Right lobe of liver (tissue), 6 donors: ENCODE measurements around the gene CIZ1. TPM values are rescaled to one million over a fixed set of nuclear protein-coding genes. Genes with fewer than 3 reads are reported as not detected.

Source experiments
- ATAC-seq, 4 donors: fragments of 200-7000 bp; cut with Tn5 transposase; one replicate each; pipeline ENCODE4 v1.9.1; 2020; ENCODE audit warnings: mild to moderate bottlenecking in 4 of 4, moderate library complexity in 4 of 4
- DNase-seq, 3 donors: peaks; one replicate each; pipeline ENCODE4 v3.0.0-alpha.2; 2020
- H3K27ac ChIP-seq, 3 donors: fragments of 200-600 bp; one replicate each; pipeline ENCODE4 v1.8.0; 2022
- H3K27me3 ChIP-seq, 2 donors: fragments of 200-600 bp; one replicate each; pipeline ENCODE4 v1.8.0; 2022
- H3K36me3 ChIP-seq, 4 donors: fragments of 200-600 bp; sonication (generic) in 1 of 4; one replicate each; pipeline versions ENCODE4 v1.5.1 to v1.8.0; 2017 to 2022; ENCODE audit warnings: control low read depth in 1 of 4
- H3K4me1 ChIP-seq, 4 donors: fragments of 200-600 bp; sonication (generic) in 1 of 4; one replicate each; pipeline versions ENCODE4 v1.5.1 to v1.8.0; 2017 to 2022; ENCODE audit warnings: control low read depth in 1 of 4
- H3K4me3 ChIP-seq, 3 donors: fragments of 200-600 bp; one replicate each; pipeline ENCODE4 v1.8.0; 2022
- H3K9me3 ChIP-seq, 4 donors: fragments of 200-600 bp; sonication (generic) in 1 of 4; one replicate each; pipeline versions ENCODE4 v1.5.1 to v1.8.0; 2017 to 2022; ENCODE audit warnings: control low read depth in 1 of 4
- POLR2A ChIP-seq: fragments of 450-650 bp; IDR thresholded peaks from one replicate; pipeline ENCODE4 v1.6.1; 2017; ENCODE audit warnings: antibody characterized with exemption, mild to moderate bottlenecking
- WGBS: methylation state at CpG from one replicate; pipeline ENCODE4 v1.1.6; 2018; ENCODE audit warnings: low coverage, low lambda C conversion rate; ENCODE audit not compliant: insufficient coverage; ENCODE audit errors: missing lambda C conversion rate; 5-methylcytosine and 5-hydroxymethylcytosine counted together
- intact Hi-C, 2 donors: fragments of 100-400 bp; cut with DNase I; formaldehyde crosslinking; loops; one replicate each; pipeline versions ENCODE4 v1.11.2 to v1.14.1; 2022
- total RNA-seq, 6 experiments: library from RNA; depleted of rRNA in 2 of 6; stranded (reverse); fragments of >200 nt in 2 of 6; fragmentation: NEBNext Ultra II Directional in 3 of 6; extraction: Animal tissue kit (Norgen Biotek cat#: 25700) in 3 of 6; gene quantifications; one replicate each; pipeline versions ENCODE4 v1.1.0 to v1.2.4, GENCODE V29; 2016 to 2023
- TF ChIP-seq, protein P1 (sequence below), 4 donors: fragments of 200-600 bp in 3 of 4; fragments of 450-650 bp in 1 of 4; IDR thresholded peaks; one replicate each; pipeline versions ENCODE4 v1.5.1 to v1.8.0; 2016 to 2022; ENCODE audit warnings: antibody characterized with exemption in 4 of 4, mild to moderate bottlenecking in 2 of 4
- donor health status: DM: no; HTN: yes; CAD: no.
- donor health status: DM: no; HTN: no; CAD: no.
- donor health status: DM: no; HTN: no; CAD: no.
- donor health status: DM: no; HTN: yes; CAD: no.
- donor health status: DM: no; HTN: yes; CAD: no.

CIZ1 gene
- total RNA-seq, 6 experiments from 2014 or later = 15.9 to 33.5 (median 24.0) TPM

DNA sequence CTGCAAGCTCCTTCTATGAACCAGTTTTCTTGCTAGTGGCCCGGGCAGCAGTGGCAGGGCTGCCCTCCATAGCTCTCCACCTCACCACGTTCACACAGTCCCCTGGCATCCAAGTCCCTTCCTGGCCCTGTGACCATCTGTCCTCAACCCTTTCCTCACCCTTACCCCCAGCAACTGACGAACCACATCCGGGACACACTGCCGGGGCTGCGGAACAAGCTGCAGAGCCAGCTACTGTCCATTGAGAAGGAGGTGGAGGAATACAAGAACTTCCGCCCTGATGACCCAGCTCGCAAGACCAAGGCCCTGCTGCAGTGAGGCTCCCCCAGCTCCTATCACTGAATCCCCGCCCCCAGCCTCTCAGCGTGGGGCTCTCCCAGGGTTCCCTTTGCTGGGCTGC, 30.7 kb upstream of the CIZ1 start:
- DNase-seq = no peak
- Histone ChIP-seq H3K4me1 (peaks cover 0 to 11% (median 1%) of the 10 kb centered on the region in 4 donors), H3K4me3 (no peak overlapping the region), H3K27ac (no peak overlapping the region), H3K27me3 (no peaks in the 10 kb centered on the region), H3K9me3 (no peaks in the 10 kb centered on the region), H3K36me3 (no peaks in the 10 kb centered on the region)
- no peak for TF ChIP-seq POLR2A
- TF ChIP-seq, protein P1, sequence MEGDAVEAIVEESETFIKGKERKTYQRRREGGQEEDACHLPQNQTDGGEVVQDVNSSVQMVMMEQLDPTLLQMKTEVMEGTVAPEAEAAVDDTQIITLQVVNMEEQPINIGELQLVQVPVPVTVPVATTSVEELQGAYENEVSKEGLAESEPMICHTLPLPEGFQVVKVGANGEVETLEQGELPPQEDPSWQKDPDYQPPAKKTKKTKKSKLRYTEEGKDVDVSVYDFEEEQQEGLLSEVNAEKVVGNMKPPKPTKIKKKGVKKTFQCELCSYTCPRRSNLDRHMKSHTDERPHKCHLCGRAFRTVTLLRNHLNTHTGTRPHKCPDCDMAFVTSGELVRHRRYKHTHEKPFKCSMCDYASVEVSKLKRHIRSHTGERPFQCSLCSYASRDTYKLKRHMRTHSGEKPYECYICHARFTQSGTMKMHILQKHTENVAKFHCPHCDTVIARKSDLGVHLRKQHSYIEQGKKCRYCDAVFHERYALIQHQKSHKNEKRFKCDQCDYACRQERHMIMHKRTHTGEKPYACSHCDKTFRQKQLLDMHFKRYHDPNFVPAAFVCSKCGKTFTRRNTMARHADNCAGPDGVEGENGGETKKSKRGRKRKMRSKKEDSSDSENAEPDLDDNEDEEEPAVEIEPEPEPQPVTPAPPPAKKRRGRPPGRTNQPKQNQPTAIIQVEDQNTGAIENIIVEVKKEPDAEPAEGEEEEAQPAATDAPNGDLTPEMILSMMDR (IDR thresholded peaks at IDR 0.05) = no peak
- WGBS = 85% methylated on average over 8 of the region's 10 CpGs
- intact Hi-C loops = no loop called here
- ATAC-seq = no peak

DNA sequence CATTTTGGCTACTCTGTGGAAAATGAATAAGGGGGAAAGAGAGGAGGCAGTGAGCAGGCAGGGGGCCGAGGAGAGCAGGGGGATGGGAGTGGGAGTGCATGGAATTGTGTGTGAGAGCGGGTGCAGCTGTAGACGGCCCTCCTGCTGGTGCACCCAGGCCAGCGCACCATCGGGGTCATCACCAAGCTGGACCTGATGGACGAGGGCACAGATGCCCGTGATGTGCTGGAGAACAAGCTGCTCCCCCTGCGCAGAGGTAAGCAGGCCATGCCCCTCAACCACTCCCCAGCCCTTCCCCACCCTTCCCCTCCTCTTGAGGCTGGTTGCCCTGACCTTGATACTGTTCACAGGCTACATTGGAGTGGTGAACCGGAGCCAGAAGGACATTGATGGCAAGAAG, 28.5 kb upstream of the CIZ1 start:
- ATAC-seq (no peak), DNase-seq (no peak)
- TF ChIP-seq, protein P1 (IDR thresholded peaks at IDR 0.05) = no peak
- no peak for TF ChIP-seq POLR2A
- no peak overlapping the region for H3K4me3 ChIP-seq
- H3K4me1 ChIP-seq = peaks cover 0 to 23% (median 2%) of the 10 kb centered on the region in 4 donors
- no peaks in the 10 kb centered on the region for H3K27me3 ChIP-seq
- intact Hi-C loops = no loop called here
- H3K9me3 ChIP-seq = no peaks in the 10 kb centered on the region
- WGBS = 92% methylated on average over 9 of the region's 9 CpGs
- no peaks in the 10 kb centered on the region for H3K36me3 ChIP-seq
- no peak overlapping the region for H3K27ac ChIP-seq

GRCh38 chr9:128218518-128219389, 27.4 kb upstream of the CIZ1 start:
- intact Hi-C loops = no loop called here
- Histone ChIP-seq H3K9me3 (no peaks in the 10 kb centered on the region), H3K36me3 (no peaks in the 10 kb centered on the region), H3K4me1 (peaks cover 0 to 25% (median 2%) of the 10 kb centered on the region in 4 donors), H3K4me3 (peak overlapping the region in 2 of 3 donors; percentile 26 to 36), H3K27me3 (no peaks in the 10 kb centered on the region), H3K27ac (no peak overlapping the region)
- TF ChIP-seq, protein P1 (IDR thresholded peaks at IDR 0.05) = no peak
- no peak for TF ChIP-seq POLR2A
- 21% methylated on average over 28 of the region's 47 CpGs for WGBS
- ATAC-seq (peak; percentile 90 to 96 (median 92)), DNase-seq (peak; percentile 92 to 97 (median 94))

GRCh38 chr9:128218172-128218517, 26.8 kb upstream of the CIZ1 start:
- H3K27me3 ChIP-seq = no peaks in the 10 kb centered on the region
- ATAC-seq (no peak), DNase-seq (no peak)
- intact Hi-C loops = no loop called here
- peaks cover 0 to 25% (median 2%) of the 10 kb centered on the region in 4 donors for H3K4me1 ChIP-seq
- no peaks in the 10 kb centered on the region for H3K9me3 ChIP-seq
- TF ChIP-seq, protein P1 (IDR thresholded peaks at IDR 0.05) = no peak
- TF ChIP-seq POLR2A = no peak
- WGBS = 60% methylated on average over 6 of the region's 11 CpGs
- H3K27ac ChIP-seq = no peak overlapping the region
- no peaks in the 10 kb centered on the region for H3K36me3 ChIP-seq
- peak overlapping the region in 2 of 3 donors; percentile 26 to 36 for H3K4me3 ChIP-seq
